Stimulated activated CD4-positive, alpha-beta T cell treated with anti-CD3 and anti-CD28 coated beads, Interleukin-1b, Interleukin-23, amount 100 ng/mL, for 1 hour (primary cell): ENCODE measurements around the gene UGT1A10.

Experiments
- DNase-seq, 2 donors: peaks; one replicate each; pipeline ENCODE4 v3.0.0-alpha.2; 2020; ENCODE audit warnings: low read depth in 2 of 2

The UGT1A10 gene

GRCh38 chr2:233803994-233804393 lies 167.7 kb downstream of the UGT1A10 start:
- no peak for DNase-seq

- no peak for DNase-seq
Measured at GRCh38 chr2:233807215-233807865, 171.1 kb downstream of the UGT1A10 start.

DNA sequence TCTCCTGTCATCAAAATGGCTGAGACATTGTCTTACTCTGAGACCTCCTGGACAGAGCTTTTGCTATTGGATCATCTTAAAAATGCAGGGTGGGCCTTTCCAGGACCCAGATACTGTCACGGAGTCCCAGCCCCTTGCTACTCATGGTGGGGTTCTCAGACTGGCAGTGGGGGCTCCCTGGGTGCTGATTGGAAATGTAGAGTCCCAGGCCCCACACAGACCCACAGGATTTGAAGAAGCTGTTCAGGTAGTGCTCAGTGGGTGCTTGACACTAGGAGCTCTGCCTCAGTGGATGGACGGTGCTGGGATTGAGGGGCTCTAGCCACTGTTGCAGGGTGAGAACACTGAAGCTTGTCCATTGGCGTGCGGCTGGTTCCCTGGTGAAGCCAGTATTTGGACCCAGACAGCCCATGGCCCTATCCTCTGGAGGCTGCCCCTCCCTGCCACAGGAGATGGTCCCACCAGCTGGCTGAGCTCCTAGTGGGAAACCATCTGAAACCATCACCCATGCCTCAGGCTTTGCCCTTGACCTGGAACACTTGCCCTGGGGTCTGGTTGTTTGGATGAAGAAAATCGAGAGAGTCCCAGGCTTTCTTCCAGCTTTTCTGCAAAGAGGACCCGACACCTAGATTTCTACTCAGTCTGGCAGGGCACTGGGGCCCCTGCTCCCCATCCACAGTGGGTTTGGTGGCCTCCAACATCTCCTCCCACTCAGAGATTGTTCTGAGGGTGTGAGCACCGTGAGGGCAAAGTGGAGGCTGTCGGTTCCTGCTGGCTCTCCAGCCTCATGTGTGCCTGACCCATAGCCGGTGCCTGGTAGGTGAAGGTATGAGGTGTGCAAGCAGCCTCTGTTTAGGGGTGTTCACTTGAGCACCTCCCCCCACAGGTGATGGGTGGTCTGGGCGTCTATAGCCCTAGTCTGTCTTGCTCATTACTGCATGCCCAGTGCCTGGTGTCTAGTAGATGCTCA lies 172.0 kb downstream of the UGT1A10 start:
- no peak for DNase-seq

GRCh38 chr2:233810385-233810784 lies 174.1 kb downstream of the UGT1A10 start:
- no peak for DNase-seq

GRCh38 chr2:233811087-233811486 lies 174.8 kb downstream of the UGT1A10 start:
- DNase-seq, result no peak

DNA sequence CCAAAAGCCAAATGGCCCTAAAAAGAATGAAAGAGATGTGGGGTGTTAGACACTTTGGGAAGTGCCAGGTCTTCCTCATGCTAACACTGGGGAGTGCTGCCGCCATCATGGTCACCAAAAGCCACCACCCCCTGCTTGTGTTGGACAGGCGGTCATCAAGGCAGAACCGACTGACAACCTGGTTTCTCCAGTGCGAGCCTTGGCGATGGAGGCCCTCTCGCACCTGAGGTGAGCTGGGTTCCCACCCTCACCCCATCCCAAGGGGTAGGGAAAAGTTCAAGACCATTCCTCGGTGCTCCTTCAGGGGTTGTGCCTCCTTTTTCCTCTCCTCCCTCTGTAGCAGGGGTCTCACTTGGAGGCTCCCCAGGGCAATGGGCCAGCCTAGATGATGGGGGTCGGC lies 175.5 kb downstream of the UGT1A10 start:
- no peak for DNase-seq

DNA sequence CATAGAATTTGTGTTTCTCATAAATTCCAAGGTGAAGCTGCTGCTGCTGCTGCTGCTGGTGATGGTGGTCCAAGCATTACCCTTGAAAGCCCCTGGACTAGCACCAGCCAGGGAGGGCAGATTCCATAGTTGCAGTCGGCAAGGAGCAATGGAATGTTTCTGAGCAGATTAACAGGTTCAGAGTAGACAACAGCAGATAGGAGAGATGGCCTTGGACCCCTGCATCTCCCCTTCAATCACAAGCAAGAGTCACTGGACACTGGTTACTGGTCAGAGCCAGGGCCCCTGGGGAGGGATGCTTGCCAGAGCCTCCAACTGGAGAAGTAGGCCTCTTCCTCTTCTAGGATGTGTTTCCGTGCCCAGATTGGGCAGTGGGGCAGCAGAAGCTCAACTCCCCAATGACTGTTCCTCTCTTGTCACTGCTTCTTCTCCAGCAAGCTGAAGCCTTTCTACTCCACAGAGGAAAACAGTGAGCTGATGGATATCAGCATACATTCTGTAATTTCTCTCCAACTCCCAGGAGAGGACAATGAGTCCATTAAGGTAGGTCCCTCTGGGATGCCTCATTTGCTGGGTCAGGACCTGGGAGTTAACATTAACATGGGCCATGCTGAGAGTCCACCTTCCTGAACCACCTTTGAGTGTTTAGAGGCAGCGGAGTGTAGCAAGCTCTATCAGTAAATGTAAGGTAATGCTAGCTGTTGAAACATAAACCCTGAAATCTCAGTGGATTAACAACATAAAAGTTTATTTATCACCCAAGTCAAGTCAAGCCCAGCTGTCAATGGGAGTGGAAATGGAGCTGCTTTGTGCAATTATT lies 177.2 kb downstream of the UGT1A10 start:
- DNase-seq, result no peak

DNA sequence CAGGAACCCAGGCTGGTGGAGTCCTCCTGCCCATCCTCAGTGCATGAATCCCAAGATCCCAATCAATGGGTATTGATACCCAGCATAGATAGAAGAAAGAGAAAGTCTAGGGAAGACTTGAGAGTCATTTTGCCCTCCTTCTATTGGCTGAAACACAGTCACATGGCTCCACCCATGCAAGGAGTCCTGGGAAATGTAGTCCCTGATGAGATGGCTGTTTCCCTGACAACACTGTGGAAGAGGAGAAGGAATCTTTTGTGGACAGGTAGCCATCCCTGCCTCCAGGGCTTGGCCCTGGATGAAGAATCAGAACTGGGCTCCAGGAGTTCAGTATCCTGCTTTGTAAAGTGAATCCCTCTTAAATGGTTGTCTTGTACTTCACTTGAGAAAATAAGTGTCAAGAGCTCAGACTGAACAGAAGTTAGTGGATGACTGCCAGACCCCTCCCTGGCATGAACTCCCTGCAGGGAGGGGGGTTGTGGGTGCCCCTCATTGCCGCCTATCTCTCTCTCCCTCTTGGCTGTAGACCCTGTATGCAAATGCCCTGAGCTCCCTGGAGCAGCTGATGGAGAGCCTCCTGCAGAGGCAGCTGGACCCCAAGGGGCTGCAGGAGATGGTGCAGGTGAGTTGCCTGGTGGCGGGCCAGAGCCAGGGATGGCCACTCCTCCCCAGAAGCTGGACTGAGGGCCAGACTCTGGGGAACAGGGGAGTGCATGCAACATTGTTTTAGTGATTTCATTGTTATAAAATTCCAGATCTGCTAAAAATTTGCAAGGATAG lies 178.0 kb downstream of the UGT1A10 start:
- DNase-seq, result no peak

- DNase-seq, result no peak
Measured at GRCh38 chr2:233815861-233816260, 179.6 kb downstream of the UGT1A10 start.

- DNase-seq, result no peak
Measured at GRCh38 chr2:233816334-233816733, 180.1 kb downstream of the UGT1A10 start.

- DNase-seq, result no peak
Measured at GRCh38 chr2:233816771-233817170, 180.5 kb downstream of the UGT1A10 start.

- DNase-seq, result no peak
Measured at GRCh38 chr2:233817361-233817911, 181.2 kb downstream of the UGT1A10 start.

- DNase-seq, result no peak
Measured at GRCh38 chr2:233817995-233818638, 181.9 kb downstream of the UGT1A10 start.

DNA sequence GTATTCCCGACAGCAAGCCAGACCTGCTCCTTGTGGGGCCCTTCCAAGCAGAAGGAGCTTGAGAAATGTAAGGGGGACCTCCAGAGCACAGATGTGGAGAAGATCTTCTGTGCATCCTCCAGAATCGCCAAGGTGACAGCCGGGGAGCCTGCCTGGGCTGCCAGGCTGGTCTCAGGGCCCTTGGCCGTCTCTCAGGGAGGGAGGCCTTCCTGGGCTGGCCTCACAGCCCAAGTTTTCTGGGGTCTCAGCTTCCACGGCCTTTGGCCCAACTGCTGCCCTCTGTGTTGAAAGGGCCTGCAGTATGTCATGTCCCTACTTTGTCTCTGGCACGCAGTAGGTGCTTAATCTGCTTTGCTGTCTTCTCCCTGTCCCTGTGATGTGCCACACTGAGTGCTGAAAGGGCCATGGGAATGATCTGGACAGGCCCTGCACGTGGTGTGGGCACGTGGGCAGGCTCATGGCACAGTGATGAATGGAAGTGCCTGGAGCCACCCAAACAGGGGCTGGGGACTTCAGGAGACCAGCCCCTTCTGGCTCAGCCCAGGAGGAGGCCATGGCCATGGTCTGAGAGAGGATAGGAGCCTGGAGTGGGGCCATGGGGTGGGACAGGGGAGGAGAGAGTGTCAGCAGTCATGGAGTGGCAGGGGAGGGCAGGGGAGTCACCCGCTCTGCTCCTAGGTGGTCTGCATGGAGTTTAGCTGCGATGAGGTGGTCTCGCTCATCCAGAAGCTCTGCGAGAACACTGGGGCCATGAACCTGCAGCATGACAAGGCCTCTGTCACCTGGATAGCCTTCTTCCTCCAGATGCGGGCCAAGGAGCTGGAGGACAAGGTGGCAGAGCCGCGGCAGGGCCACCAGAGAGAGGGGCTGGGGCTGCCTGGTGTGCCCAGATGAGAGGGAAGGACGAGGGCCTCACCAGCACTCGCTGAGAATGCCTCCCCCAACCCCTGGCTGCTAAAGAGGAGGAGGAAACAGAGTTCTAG lies 182.7 kb downstream of the UGT1A10 start:
- no peak for DNase-seq

GRCh38 chr2:233819884-233820773 lies 183.9 kb downstream of the UGT1A10 start:
- DNase-seq, result no peak

- DNase-seq, result no peak
Measured at GRCh38 chr2:233820774-233821105, 184.5 kb downstream of the UGT1A10 start.

DNA sequence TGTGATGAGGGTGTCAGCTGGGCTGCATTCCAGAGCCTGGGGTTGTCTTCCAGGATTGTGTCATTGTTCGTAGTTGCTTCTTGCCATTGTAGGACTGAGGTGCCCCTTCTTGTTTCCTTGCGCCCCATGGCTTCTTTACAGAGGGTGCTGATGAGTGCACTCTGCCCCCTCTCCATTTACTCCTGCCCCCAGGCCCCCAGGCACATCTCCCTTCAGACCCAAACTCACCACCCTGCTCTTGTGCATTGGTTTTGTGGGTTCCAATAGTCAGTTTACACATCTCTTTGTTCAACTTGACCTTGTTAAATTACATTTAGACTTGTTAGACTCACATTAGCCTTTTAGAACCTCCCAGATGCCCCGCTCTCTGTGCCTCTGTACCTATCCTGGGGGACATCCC lies 184.9 kb downstream of the UGT1A10 start:
- no peak for DNase-seq

DNA sequence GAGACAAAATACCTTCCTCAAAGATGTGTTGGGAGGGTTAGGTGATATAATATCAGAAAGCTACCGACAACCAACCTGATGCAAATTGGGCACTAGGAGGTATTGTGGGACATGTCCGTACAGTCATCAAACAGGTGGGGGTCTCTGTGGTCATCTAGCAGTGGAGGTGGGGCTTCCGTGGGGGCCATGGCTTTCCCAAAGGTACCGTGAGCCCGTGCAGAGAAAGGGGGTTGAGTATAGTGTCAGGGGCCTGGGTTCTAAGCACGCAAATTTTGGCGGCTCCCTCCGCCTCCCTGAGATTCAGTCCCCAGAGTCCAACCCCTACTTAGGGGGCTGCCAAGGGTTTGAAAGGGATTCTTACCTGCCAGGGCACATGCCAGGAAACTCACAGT lies 185.5 kb downstream of the UGT1A10 start:
- no peak for DNase-seq
